HG03520 (cell line): ENCODE measurements around the gene PCDHA6.
"Not testable (repeated sequence)": the region's sequence is repeated elsewhere in the genome, so short reads cannot be mapped to it uniquely, and the experiment has no call there.

ENCODE experiments used
- ATAC-seq: cut with Tn5 transposase; IDR thresholded peaks from one replicate; pipeline ENCODE4 v1.9.1; 2021; ENCODE audit warnings: mild to moderate bottlenecking, moderate library complexity; ENCODE audit not compliant: unreplicated experiment

Gene PCDHA6

GRCh38 chr5:140827704-140828361, at the start of gene PCDHA6:
Gene PCDHA6, plus strand, starts transcription at chr5:140827960. Its CDS starts 132 bp downstream, at chr5:140828092.
- no peak for ATAC-seq

GRCh38 chr5:140780512-140780911, 47.2 kb upstream of the PCDHA6 start:
- ATAC-seq: no peak

DNA sequence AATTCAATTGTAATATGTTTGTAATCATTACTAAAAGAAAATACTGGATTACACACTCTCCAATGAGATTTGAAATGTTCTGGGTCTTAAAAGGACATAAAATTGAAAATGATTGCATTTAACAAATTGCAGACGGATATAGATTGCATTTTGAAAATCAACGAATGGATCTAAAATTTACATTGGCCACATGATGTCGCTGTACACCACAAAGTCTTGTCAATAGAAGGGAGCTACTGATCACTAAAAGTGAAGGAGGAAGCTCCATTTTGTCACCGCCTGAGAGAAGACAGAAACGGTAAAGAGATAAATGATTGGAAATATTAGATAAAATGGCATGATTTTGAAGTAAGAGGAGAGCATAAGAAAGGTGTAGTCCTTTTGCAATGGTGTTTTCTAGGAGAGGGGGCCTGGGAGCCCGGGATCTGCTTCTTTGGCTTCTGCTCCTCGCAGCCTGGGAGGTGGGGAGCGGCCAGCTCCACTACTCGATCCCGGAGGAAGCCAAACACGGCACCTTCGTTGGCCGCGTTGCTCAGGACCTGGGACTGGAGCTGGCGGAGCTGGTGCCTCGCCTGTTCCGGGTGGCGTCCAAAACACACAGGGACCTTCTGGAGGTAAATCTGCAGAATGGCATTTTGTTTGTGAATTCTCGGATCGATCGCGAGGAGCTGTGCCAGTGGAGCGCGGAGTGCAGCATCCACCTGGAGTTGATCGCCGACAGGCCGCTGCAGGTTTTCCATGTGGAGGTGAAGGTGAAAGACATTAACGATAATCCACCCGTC, 41.7 kb upstream of the PCDHA6 start, which contains the start of gene PCDHA1:
PCDHA1 (plus strand) TSS at position 236 of the 782 bp plus-strand sequence.
- ATAC-seq: no peak

DNA sequence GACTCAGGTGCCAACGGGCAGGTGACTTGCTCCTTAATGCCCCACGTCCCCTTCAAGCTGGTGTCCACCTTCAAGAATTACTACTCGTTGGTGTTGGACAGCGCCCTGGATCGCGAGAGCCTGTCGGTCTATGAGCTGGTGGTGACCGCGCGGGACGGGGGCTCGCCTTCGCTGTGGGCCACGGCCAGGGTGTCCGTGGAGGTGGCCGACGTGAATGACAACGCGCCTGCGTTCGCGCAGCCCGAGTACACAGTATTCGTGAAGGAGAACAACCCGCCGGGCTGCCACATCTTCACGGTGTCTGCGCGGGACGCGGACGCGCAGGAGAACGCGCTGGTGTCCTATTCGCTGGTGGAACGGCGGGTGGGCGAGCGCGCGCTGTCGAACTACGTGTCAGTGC, 40.3 kb upstream of the PCDHA6 start:
- not testable (repeated sequence) for ATAC-seq

- not testable (repeated sequence) for ATAC-seq
Observed at GRCh38 chr5:140787849-140788504, 39.8 kb upstream of the PCDHA6 start.

- no peak for ATAC-seq
Observed at GRCh38 chr5:140791089-140791488, 36.7 kb upstream of the PCDHA6 start.

- no peak for ATAC-seq
Observed at GRCh38 chr5:140794595-140795258, 33.0 kb upstream of the PCDHA6 start, which contains the start of gene PCDHA2. Gene PCDHA2, plus strand, starts transcription at chr5:140794852.

GRCh38 chr5:140795259-140795641, 32.5 kb upstream of the PCDHA6 start:
- ATAC-seq: no peak

DNA sequence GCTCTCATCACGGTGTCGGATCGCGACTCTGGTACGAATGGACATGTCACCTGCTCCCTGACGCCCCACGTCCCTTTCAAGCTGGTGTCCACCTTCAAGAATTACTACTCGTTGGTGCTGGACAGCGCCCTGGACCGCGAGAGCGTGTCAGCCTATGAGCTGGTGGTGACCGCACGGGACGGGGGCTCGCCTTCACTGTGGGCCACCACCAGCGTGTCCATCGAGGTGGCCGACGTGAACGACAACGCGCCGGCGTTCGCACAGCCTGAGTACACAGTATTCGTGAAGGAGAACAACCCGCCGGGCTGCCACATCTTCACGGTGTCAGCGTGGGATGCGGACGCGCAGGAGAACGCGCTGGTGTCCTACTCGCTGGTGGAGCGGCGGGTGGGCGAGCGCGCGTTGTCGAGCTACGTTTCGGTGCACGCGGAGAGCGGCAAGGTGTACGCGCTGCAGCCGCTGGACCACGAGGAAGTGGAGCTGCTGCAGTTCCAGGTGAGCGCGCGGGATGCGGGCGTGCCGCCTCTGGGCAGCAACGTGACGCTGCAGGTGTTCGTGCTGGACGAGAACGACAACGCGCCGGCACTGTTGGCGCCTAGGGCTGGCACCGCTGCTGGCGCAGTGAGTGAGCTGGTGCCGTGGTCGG, 31.6 kb upstream of the PCDHA6 start:
- not testable (repeated sequence) for ATAC-seq

- no peak for ATAC-seq
Observed at GRCh38 chr5:140796718-140797095, 31.1 kb upstream of the PCDHA6 start.

DNA sequence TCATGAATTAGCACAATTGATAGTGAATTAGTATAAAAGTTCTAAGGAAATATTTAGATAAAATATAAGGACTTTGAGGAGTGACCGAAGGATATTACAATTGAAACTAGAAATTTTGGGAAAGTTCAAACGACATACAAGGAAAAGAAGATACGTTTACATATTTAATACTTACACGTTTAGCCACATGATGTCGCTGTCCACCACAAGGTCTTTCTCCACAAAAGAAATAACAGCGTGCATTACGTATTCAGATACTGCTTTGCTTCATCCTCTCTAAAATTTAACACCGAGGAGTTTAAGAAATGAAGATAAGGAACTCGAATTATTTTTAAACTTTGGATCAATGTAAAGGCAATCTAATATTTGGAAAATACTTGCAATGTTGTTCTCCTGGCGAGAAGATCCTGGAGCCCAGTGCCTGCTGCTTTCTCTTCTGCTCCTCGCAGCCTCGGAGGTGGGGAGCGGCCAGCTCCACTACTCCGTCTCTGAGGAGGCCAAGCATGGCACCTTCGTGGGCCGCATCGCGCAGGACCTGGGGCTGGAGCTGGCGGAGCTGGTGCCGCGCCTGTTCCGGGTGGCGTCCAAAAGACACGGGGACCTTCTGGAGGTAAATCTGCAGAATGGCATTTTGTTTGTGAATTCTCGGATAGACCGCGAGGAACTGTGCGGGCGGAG, 26.8 kb upstream of the PCDHA6 start, which contains the start of gene PCDHA3:
PCDHA3 (plus strand) TSS at position 242 of the 678 bp plus-strand sequence.
- no peak for ATAC-seq

DNA sequence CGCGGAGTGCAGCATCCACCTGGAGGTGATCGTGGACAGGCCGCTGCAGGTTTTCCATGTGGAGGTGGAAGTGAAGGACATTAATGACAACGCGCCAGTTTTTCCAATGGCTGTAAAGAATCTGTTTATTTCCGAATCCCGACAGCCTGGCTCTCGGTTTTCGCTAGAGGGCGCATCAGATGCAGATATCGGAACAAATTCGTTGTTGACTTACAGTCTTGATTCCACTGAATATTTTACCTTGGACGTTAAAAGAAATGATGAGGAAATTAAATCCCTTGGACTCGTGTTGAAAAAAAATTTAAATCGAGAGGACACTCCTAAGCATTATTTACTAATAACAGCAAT, 26.3 kb upstream of the PCDHA6 start:
- ATAC-seq: no peak

- ATAC-seq: not testable (repeated sequence)
Observed at GRCh38 chr5:140802381-140802780, 25.4 kb upstream of the PCDHA6 start.

- ATAC-seq: no peak
Observed at GRCh38 chr5:140802781-140803271, 24.9 kb upstream of the PCDHA6 start.

DNA sequence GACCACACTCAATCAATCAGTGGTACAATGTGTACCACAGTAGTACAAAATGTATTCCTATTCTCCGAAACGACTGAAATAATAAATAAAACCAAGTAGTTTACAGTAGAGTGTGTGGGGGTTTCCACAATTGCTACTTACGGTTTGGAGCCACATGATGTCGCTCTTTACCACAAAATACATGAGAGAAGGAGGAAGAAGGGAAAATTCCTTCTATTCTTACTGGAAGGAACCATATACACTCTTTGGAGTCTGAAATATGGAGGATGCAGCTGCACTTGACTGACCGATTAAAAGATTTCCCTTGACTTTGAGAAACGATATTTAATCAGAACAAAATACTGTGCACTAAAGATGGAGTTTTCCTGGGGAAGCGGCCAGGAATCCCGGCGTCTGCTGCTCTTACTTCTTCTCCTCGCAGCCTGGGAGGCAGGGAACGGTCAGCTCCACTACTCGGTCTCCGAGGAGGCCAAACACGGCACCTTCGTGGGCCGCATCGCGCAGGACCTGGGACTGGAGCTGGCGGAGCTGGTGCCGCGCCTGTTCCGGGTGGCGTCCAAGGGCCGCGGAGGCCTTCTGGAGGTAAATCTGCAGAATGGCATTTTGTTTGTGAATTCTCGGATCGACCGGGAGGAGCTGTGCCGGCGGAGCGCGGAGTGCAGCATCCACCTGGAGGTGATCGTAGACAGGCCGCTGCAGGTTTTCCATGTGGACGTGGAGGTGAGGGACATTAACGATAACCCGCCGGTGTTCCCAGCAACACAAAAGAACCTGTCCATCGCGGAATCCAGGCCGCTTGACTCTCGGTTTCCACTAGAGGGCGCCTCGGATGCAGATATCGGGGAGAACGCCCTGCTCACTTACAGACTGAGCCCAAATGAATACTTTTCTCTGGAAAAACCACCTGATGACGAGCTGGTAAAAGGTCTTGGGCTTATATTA, 20.7 kb upstream of the PCDHA6 start, which contains the start of gene PCDHA4:
PCDHA4 (plus strand) TSS at position 235 of the 942 bp plus-strand sequence.
- ATAC-seq: no peak

GRCh38 chr5:140808241-140808888, 19.4 kb upstream of the PCDHA6 start:
- ATAC-seq: not testable (repeated sequence)

DNA sequence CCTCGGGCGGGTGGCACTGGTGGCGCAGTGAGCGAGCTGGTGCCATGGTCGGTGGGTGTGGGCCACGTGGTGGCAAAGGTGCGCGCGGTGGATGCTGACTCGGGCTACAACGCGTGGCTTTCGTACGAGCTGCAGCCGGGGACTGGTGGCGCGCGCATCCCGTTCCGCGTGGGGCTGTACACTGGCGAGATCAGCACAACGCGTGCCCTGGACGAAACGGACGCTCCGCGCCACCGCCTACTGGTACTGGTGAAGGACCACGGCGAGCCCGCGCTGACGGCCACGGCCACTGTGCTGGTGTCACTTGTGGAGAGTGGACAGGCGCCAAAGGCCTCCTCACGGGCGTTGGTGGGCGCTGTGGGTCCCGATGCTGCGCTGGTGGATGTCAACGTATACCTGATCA, 18.9 kb upstream of the PCDHA6 start:
- ATAC-seq: no peak
